ENCODE data around the gene RPLP1.

Gene RPLP1

GRCh38 chr15:69435985-69436384 lies 16.6 kb upstream of the RPLP1 start:
- H3K36me3 ChIP-seq = peaks cover 0 to 19% (median 9%) of the 10 kb centered on the region in 3 donors
- no peaks in the 10 kb centered on the region for H3K9me3 ChIP-seq

GRCh38 chr15:69436951-69437350 lies 15.7 kb upstream of the RPLP1 start:
- intact Hi-C loops (cut with DNase I; ENCODE audit: low total_unique reads) = no loop called here
- no peak overlapping the region for H3K27ac ChIP-seq

More at GRCh38 chr15:69435985-69436384, 16.6 kb upstream of the RPLP1 start:
- no peak overlapping the region for H3K27ac ChIP-seq
- H3K27me3 ChIP-seq = no peaks in the 10 kb centered on the region
- H3K4me3 ChIP-seq = no peak overlapping the region
- no peaks in the 10 kb centered on the region for H3K4me1 ChIP-seq
- DNase-seq = no peak
- no peak for TF ChIP-seq CTCF (IDR thresholded peaks at IDR 0.05)
- intact Hi-C loops (cut with DNase I; ENCODE audit: low total_unique reads) = no loop called here

GRCh38 chr15:69439623-69440022 lies 13.0 kb upstream of the RPLP1 start:
- Histone ChIP-seq H3K9me3 (no peaks in the 10 kb centered on the region), H3K27ac (no peak overlapping the region), H3K27me3 (no peaks in the 10 kb centered on the region), H3K4me1 (no peaks in the 10 kb centered on the region), H3K4me3 (no peak overlapping the region), H3K36me3 (peaks cover 0 to 19% (median 9%) of the 10 kb centered on the region in 3 donors)
- no peak for DNase-seq
- TF ChIP-seq CTCF (IDR thresholded peaks at IDR 0.05) = no peak
- intact Hi-C loops (cut with DNase I; ENCODE audit: low total_unique reads) = no loop called here

More at GRCh38 chr15:69436951-69437350, 15.7 kb upstream of the RPLP1 start:
- H3K27me3 ChIP-seq = no peaks in the 10 kb centered on the region
- no peak for TF ChIP-seq CTCF (IDR thresholded peaks at IDR 0.05)
- H3K36me3 ChIP-seq = peaks cover 0 to 19% (median 9%) of the 10 kb centered on the region in 3 donors
- H3K9me3 ChIP-seq = no peaks in the 10 kb centered on the region
- no peak overlapping the region for H3K4me3 ChIP-seq
- DNase-seq = no peak
- no peaks in the 10 kb centered on the region for H3K4me1 ChIP-seq

GRCh38 chr15:69443032-69443611 lies 9.5 kb upstream of the RPLP1 start:
- H3K4me1 ChIP-seq = no peaks in the 10 kb centered on the region
- DNase-seq = no peak
- H3K9me3 ChIP-seq = no peaks in the 10 kb centered on the region
- TF ChIP-seq CTCF (IDR thresholded peaks at IDR 0.05) = no peak
- H3K27me3 ChIP-seq = no peaks in the 10 kb centered on the region
- H3K36me3 ChIP-seq = peaks cover 0 to 14% (median 4%) of the 10 kb centered on the region in 3 donors
- intact Hi-C loops (cut with DNase I; ENCODE audit: low total_unique reads) = no loop called here
- no peak overlapping the region for H3K4me3 ChIP-seq
- no peak overlapping the region for H3K27ac ChIP-seq

GRCh38 chr15:69444686-69445085 lies 7.9 kb upstream of the RPLP1 start:
- intact Hi-C loops (cut with DNase I; ENCODE audit: low total_unique reads) = no loop called here
- H3K4me1 ChIP-seq = no peaks in the 10 kb centered on the region

More at GRCh38 chr15:69444686-69445085, 7.9 kb upstream of the RPLP1 start:
- TF ChIP-seq CTCF (IDR thresholded peaks at IDR 0.05) = no peak
- DNase-seq = no peak
- Histone ChIP-seq H3K4me3 (no peak overlapping the region), H3K27ac (no peak overlapping the region), H3K27me3 (no peaks in the 10 kb centered on the region), H3K36me3 (peaks cover 0 to 6% (median 4%) of the 10 kb centered on the region in 3 donors), H3K9me3 (no peaks in the 10 kb centered on the region)

All from tibial artery (tissue), 4 donors.